GM12872 (cell line): ENCODE measurements around the gene NINJ2.

Experiments
- CTCF ChIP-seq: IDR thresholded peaks from 3 replicates; pipeline ENCODE4 v1.5.1; 2011; ENCODE audit warnings: low read depth, mild to moderate bottlenecking, low read length, moderate library complexity; ENCODE audit not compliant: insufficient read depth

The NINJ2 gene

GRCh38 chr12:632102-632696 lies 31.0 kb downstream of the NINJ2 start:
- TF ChIP-seq CTCF, result no peak

GRCh38 chr12:630656-631632 lies 32.3 kb downstream of the NINJ2 start:
- no peak for TF ChIP-seq CTCF

GRCh38 chr12:627863-628741 lies 35.1 kb downstream of the NINJ2 start:
- TF ChIP-seq CTCF, result no peak

- no peak for TF ChIP-seq CTCF
Measured at GRCh38 chr12:627285-627684, 36.0 kb downstream of the NINJ2 start.

- no peak for TF ChIP-seq CTCF
Measured at GRCh38 chr12:625998-626397, 37.2 kb downstream of the NINJ2 start.

GRCh38 chr12:623865-624372 lies 39.3 kb downstream of the NINJ2 start:
- TF ChIP-seq CTCF, result no peak
